GM18520 (cell line): ENCODE data around the gene SLCO3A1.

Experiments used
- ATAC-seq: cut with Tn5 transposase; IDR thresholded peaks from one replicate; pipeline ENCODE4 v1.9.1; 2021; ENCODE audit not compliant: unreplicated experiment

Gene SLCO3A1

DNA sequence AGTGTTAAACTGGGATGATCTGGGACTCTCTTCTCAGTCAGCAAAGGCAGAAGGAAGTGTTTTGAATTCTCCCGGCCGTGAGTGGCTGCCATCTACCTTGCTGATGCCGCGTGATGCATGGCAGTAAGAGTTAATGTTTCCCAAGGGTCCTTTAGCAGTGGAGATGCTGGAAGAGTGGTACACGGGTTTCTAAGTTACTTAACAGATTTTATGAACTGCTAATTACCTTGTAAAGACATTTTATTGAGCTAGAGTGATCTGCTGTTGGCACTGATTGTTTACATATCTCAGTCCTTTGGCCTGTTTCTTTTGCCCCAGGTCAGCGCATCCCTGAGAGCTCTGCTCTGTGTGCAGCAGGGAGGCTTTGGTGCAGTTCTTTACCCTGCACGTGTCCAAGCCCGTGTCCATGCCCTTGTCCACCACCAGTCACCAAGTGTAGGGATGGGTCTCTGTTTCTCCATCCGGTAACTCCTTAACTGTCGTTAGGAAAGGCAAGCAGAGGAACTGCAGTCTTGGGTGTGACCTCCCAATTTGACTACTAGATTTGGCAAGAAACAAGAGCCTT is 172.3 kb downstream of the SLCO3A1 start:
- no peak for ATAC-seq

DNA sequence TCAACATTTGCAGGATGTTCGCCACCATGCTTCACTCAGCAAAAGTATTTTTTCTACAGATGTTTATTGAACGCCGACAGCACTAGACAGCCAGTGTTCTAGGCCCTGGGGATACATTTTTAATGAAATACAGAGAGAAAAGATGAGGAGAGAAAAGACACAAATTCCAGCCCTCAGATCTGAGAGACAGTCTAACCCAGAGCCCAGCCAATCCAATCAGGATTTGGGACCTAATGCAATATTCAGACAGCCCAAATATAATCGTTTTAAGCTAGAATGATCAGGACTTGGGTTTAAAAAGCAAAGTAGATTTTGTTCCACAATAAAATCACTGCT is 174.8 kb downstream of the SLCO3A1 start:
- no peak for ATAC-seq

DNA sequence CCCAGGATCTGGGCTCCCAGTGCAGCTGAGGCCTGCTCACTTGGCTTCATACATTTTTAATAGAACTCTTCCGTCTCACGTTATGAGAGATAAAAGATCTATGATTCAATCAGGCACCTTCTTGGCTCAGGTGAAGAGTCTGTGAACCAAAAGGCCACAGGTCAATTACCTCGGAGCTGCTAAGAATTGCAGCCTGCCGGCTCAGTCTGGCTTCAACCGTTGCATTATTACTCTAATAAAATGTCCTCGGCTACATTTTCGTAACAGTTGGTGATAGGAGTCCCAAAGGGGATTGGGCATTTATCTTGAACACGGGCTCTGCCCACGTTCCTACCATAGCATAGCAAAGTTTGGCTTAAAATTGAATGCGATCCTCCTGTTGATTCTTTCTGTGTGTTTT is 176.3 kb downstream of the SLCO3A1 start:
- no peak for ATAC-seq

DNA sequence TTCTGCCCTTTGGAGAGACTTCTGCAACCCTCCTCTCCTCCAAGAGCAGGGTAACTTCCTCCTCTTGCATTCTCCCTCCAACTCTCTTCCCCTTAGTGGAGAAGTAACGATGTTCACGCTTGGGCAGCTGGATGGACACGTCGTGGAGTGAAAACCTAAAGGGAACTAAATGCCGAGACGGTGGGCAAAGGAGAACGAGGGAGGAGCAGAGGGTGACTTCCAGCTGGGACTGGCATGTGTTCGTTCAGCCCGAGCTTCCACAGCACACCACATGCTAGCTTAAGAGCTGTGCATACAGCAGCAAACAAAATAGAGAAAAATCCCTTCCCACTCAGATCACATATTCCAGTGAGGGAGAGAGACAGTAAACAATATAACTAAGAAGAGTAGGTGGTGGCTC is 179.8 kb downstream of the SLCO3A1 start:
- no peak for ATAC-seq

- ATAC-seq: no peak
These were observed 180.2 kb downstream of the SLCO3A1 start for GRCh38 chr15:92033723-92034122.

DNA sequence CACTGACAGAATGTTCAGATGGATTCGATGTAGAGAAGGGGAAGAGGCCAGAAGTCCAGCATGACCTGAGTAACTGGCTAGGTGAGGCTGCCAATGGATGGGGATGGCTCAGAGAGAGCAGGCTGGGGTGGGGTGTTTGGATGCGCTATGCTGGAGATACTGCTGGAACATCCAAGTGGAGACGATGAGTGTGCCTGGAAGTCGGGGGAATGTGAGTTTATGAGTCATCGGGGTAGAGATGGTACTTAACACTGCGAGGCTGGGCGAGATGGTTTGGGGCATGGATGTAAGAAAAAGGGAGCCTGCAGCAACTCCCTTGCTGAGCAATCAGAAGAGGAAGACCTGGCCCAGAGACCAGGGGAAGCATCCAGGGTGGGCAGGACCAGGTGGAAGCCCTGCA is 180.7 kb downstream of the SLCO3A1 start:
- no peak for ATAC-seq

GRCh38 chr15:92035551-92035950 is 182.0 kb downstream of the SLCO3A1 start:
- no peak for ATAC-seq

DNA sequence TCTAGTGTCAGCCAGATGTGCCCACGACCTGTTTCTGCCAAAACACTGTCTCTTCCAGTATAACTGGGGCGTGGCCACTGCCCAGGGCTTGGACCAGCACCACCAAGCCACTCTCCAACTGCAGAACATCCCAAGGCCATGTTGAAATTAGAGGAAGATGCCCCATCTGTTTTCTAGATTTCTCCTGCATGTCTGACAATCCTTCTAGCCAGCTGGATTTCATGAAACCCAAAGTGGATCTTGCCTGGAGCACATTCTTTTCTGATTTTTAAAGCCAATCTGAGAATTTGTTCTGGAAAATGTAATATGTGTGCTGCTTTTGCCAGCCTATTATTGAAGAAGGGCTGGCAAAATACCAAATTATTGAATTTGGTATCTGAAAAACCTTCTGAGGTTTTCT is 182.5 kb downstream of the SLCO3A1 start:
- no peak for ATAC-seq

- ATAC-seq: no peak
These were observed 184.0 kb downstream of the SLCO3A1 start for GRCh38 chr15:92037491-92037890.

DNA sequence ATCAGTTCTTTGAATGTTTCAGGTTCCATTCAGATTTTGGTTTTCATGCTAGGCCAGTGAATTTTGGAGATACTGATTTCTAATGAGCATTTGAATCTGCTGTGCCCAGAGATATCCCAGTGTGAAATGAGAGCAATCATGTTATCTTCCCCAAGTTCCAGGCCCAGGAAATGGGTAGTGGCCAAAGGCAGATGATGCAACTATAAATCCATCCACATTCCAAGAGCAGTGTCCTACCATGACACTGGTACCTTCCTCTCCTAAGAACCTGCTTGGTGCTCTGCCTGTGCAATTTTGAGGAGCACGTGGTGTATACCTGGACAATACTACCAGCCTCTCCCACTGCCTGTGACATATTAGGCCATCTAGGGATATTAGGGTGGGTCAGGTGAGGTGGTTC is 186.8 kb downstream of the SLCO3A1 start:
- ATAC-seq: no peak

- no peak for ATAC-seq
These were observed 187.9 kb downstream of the SLCO3A1 start for GRCh38 chr15:92041371-92041770.

GRCh38 chr15:92043283-92043682 is 189.8 kb downstream of the SLCO3A1 start:
- ATAC-seq: no peak

DNA sequence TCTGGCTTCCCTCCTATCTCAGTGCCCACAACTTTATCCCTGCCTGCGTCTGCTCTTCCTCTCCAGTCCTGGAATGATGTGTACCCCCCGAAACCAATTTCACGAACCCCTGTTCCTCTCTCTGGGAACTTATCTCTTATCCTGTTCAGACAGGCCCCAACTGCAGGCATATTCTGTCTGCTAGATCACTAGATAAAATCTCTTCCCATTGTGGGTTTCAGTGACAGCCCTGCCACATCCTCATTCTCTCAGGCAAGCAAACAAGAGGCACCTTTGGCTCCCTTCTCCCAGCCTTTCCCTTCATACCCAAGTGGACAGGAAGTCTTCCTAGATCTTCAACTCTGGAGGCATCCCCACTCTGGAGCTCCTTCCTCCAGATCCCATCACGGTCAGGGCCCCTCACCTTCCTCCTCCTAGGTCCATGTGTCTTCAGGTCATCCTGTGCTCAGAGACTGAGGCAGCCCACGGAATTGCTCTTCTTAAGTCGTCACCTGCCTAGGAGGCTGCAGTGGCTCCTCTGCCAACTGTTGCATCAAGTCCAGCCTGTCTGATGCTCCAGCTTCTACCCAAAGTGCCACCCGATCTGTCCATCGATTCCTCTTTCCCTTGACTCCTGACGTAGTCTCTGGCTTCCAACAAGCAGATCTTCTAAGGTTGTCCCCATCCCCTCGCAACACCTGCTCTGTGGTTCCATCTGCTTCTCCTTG is 190.8 kb downstream of the SLCO3A1 start:
- no peak for ATAC-seq

DNA sequence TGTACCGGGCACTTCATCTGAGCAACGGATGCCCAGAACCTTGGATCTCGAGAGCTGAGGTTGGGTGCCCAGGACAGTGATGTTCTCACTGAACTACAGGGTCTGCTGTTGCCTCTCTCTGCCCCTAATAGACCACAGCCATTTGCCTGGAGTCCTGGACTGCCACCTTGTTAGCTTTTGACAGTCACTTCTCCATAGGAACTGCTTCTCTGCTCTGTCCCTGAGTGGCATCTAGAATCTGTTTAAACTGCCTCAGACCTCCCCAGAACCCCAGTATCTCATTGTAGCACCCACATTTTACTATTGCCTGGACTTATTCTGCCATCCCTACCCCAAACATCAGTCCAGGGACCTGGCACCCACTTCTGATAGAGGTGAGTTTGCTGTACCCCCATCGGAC is 194.4 kb downstream of the SLCO3A1 start:
- no peak for ATAC-seq

GRCh38 chr15:92048739-92049138 is 195.2 kb downstream of the SLCO3A1 start:
- ATAC-seq: no peak

GRCh38 chr15:92049290-92049989 is 195.9 kb downstream of the SLCO3A1 start:
- ATAC-seq: no peak

- ATAC-seq: no peak
These were observed 196.9 kb downstream of the SLCO3A1 start for GRCh38 chr15:92050220-92050898.

DNA sequence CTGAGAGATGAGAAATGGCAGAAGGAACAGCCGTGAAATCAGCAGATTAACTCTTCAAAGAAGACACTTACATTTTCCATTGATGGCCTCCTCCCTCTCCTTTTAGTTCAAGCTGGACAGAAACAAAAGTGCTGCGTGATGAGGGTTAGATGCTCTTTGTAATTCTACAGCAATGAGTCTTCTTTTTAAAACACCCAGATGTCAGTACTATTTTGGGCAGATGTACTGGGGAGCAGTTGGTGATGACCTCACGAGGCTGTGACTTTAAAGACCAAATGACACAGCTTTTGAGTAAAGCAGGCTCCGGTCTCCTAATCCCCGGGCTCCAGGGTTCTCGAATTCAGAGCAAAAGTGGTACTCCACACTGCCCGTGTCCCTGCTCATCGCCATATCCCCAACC is 198.2 kb downstream of the SLCO3A1 start:
- ATAC-seq: no peak

DNA sequence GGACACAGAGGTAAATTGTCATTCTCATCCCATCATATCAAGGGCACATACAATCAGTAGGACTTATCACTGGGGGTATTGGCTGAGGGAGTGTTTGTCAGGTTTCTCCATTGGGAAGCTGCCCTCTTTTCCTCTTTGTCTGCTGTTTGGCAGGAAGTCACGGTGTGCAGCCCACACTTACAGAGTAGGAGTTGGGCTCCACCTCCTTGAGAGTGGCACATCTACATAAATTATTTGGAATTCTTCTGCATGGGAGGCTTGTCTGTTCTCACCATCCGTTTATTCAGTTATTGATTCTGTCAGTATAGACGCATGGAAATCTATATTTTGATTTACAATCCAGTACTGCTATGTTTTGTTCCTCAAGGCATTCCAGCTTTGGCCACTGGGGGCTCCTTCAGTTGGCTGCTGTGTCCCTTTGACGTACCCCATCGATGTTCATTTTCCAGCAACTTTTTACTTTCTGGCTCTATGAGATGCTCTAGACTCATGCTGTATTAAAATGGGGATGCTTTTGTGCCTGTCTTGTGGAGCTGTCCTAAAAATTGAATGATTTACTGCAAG is 200.3 kb downstream of the SLCO3A1 start:
- ATAC-seq: no peak

DNA sequence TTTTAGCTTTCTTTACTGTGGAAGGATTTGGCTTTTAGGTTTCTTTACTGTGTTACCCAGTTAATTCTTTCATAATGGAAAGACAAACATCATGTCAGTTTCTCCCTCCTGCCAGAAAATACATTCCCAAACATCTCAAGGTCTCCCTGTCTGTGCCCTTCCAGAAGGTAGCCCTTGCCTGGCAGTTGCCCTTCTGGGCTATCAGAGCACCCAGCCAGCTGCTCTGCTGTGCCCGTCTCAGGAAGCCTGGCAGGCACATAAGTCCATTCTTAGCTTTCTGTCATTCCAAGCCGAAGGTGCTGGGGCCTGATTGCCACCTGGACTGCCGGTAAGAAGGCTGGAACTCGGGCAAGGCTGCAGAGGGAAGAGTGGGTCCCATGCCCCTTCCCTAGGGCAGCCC is 203.4 kb downstream of the SLCO3A1 start:
- no peak for ATAC-seq

DNA sequence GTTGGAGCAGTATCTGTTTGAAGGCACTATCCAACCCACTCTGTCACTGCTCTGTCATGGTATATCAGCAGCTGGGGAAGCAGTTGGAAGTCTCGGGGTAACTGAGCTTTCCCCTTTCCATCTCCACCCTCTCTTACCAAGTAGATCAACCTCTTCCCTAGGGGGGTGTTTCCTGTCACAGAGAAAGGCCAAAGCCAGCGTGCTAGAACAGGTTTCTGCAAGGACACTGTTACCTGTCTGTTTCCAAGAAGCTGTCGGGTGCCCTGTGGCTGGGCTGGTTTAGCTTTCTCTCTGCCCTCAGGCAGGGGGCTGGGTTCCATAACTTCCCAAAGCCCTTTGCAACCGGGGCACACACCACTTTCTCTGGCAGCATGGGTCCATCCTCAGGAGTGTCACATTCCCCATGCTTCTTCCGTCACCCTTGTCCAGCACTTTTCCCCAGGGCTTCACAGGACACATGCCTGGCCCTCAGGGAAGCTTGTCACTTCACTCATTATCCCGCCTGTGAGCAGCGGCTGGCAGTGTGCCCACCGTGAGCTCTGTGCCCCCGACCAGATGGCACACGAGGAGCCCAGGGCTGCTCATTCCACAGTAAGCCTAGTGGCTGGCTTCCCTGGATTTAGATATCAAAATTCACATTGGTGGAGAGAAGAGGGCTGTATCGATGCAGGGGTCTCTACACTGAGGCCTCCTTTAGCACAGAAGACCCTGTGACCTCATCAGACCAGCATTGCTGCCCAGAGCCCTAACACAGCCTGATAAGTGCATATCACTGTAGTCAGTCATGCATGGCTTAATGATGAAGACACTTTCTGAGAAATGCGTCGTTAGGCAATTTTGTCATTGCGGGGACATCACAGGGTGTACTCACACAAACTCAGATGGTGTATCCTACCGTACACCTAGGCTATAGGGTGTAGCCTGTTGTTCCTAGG is 205.8 kb downstream of the SLCO3A1 start:
- no peak for ATAC-seq
